K562 (cell line): Measurements from ENCODE around the gene ZMYM1. TPM values are rescaled to one million over a fixed set of nuclear protein-coding genes. Genes with fewer than 3 reads are reported as not detected.

ENCODE experiments used
- CBX3 ChIP-seq, 2 experiments: IDR thresholded peaks; 1 replicate in 1 of 2; 2 replicates in 1 of 2; pipeline ENCODE4 v1.6.1; 2012; ENCODE audit warnings: inconsistent platforms in 2 of 2, low read length in 2 of 2, borderline replicate concordance in 1 of 2, control low read depth in 1 of 2
- CHD7 ChIP-seq: fragments of 200-600 bp; sonication (generic); IDR thresholded peaks from one replicate; pipeline ENCODE4 v1.6.1; 2012; ENCODE audit warnings: mild to moderate bottlenecking, low read depth, low read length, inconsistent platforms
- polyA plus RNA-seq, 8 experiments: library from polyadenylated mRNA; depleted of rRNA in 4 of 8; stranded (reverse) in 5 of 8; unstranded in 3 of 8; fragments of >200 nt; fragmentation: Nextera tagmentation in 2 of 8; fragmentation: Illumina TruSeq in 1 of 8; extraction: Ambion mirVana in 2 of 8; extraction: Trizol in 1 of 8; gene quantifications; 2 replicates each; pipeline versions ENCODE4 v1.2.1 to v1.2.3, GENCODE V29; 2011 to 2014; ENCODE audit warnings: inconsistent platforms in 1 of 8, missing spikeins in 1 of 8
- total RNA-seq, 7 experiments: library from RNA; depleted of rRNA in 6 of 7; stranded (reverse); fragments of >200 nt in 6 of 7; fragmentation: Illumina TruSeq in 2 of 7; extraction: Trizol in 2 of 7; gene quantifications; 2 replicates each; pipeline versions ENCODE4 v1.2.1 to v1.2.3, GENCODE V29; 2011 to 2021; ENCODE audit warnings: low replicate concordance in 1 of 7

The ZMYM1 gene
- total and polyA plus RNA-seq, 9 of the 15 experiments (the other 6 are each of a cell fraction or from before 2014, with no cell fraction given): 7.5 to 25.4 (median 15.8) TPM

GRCh38 chr1:35033346-35033745 is 45.8 kb upstream of the ZMYM1 start (continued):
- TF ChIP-seq CHD7: no peak
- peak in 1 of 2 experiments; percentile 50; a peak in 1 of 3 replicates for TF ChIP-seq CBX3 (IDR thresholded peaks at IDR 0.05; ENCODE audit: borderline replicate concordance in 1 of 2, low read length in 2 of 2)
